Measurements from ENCODE around the gene SULT1B1. TPM values are rescaled to one million over a fixed set of nuclear protein-coding genes. Genes with fewer than 3 reads are reported as not detected.
"Not testable (repeated sequence)": the region's sequence is repeated elsewhere in the genome, so short reads cannot be mapped to it uniquely, and the experiment has no call there.

The SULT1B1 gene
- total RNA-seq, 1 donor from 2014 or later: not detected

DNA sequence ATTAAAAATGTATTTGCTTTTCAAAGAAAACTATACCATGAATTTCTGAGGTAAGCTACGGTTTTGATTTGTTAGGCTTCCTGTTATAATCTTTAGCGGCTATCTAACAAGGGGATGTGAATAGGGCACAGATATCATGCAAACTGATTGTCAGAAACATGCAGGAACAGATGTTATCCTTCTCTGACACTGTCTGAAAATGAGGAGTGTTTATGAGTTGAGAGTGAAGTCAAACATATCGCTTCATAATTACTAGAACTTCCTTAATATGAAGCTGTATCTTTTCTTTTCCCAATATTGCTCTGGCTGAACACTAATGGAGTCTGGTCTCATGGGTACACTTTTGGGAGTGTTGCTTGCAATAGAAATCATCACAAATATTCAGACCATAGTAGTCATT lies 16.3 kb upstream of the SULT1B1 start:
- Histone ChIP-seq H2AFZ (replicated peaks) (no peak overlapping the region), H4K20me1 (ENCODE audit: low read depth) (no peaks in the 10 kb centered on the region), H3K4me2 (no peak overlapping the region), H3K27me3 (no peaks in the 10 kb centered on the region), H3K4me1 (no peaks in the 10 kb centered on the region), H3K79me2 (ENCODE audit: low read depth) (no peaks in the 10 kb centered on the region), H3K36me3 (no peaks in the 10 kb centered on the region), H3F3A (ENCODE audit: low read depth) (no peaks in the 10 kb centered on the region), H3K4me3 (no peak overlapping the region), H3K27ac (no peak overlapping the region), H3K9ac (no peak overlapping the region), H3K9me3 (ENCODE audit: low read depth) (no peaks in the 10 kb centered on the region)
- Mint-ChIP-seq H3K27me3 (ENCODE audit: insufficient read depth, low read depth) (no peaks in the 10 kb centered on the region), H3K36me3 (no peaks in the 10 kb centered on the region), H3K4me1 (no peaks in the 10 kb centered on the region), H3K4me3 (no peak overlapping the region), H3K27ac (no peak overlapping the region), H3K9me3 (no peaks in the 10 kb centered on the region)
- TF ChIP-seq EZH2 (IDR thresholded peaks at IDR 0.05) (no peak), EZH2phosphoT487 (IDR thresholded peaks at IDR 0.05) (no peak)
- TF ChIP-seq, protein P1, sequence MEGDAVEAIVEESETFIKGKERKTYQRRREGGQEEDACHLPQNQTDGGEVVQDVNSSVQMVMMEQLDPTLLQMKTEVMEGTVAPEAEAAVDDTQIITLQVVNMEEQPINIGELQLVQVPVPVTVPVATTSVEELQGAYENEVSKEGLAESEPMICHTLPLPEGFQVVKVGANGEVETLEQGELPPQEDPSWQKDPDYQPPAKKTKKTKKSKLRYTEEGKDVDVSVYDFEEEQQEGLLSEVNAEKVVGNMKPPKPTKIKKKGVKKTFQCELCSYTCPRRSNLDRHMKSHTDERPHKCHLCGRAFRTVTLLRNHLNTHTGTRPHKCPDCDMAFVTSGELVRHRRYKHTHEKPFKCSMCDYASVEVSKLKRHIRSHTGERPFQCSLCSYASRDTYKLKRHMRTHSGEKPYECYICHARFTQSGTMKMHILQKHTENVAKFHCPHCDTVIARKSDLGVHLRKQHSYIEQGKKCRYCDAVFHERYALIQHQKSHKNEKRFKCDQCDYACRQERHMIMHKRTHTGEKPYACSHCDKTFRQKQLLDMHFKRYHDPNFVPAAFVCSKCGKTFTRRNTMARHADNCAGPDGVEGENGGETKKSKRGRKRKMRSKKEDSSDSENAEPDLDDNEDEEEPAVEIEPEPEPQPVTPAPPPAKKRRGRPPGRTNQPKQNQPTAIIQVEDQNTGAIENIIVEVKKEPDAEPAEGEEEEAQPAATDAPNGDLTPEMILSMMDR (IDR thresholded peaks at IDR 0.05): no peak
- no peak for DNase-seq (ENCODE audit: low spot score)

DNA sequence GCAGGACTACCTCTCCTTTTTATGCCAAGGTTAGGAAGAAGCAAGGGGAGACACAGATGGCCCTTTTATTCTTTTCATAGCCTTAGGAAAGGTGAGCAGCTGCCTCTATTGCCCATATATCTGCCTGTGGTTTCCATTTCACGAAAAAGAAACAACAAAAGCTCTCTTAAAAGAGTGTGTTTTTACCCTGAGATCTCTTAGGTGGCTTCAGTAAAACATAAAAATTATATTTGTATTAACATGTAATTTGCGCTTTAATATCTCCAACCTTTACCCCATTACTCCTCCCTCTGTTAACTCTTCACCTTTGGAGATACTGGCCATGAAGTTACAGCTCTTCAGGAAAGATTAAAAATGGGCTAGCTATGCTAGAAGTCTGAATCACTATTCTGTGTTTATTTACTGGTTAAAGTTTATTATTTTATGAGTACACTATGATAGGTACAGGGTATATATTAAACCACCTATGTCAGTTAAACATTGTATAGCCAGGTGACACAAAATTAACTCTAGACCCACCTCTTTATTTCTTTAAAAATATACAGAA lies 15.0 kb upstream of the SULT1B1 start:
- no peaks in the 10 kb centered on the region for H3K9me3 Mint-ChIP-seq
- H3K27ac Mint-ChIP-seq: no peak overlapping the region
- no peaks in the 10 kb centered on the region for H3K36me3 Mint-ChIP-seq
- Histone ChIP-seq H3K4me2 (no peak overlapping the region), H4K20me1 (ENCODE audit: low read depth) (no peaks in the 10 kb centered on the region), H3K9me3 (ENCODE audit: low read depth) (no peaks in the 10 kb centered on the region), H2AFZ (replicated peaks) (no peak overlapping the region), H3K4me1 (no peaks in the 10 kb centered on the region), H3K27me3 (no peaks in the 10 kb centered on the region), H3K79me2 (ENCODE audit: low read depth) (no peaks in the 10 kb centered on the region), H3K4me3 (no peak overlapping the region), H3K36me3 (no peaks in the 10 kb centered on the region), H3K27ac (no peak overlapping the region), H3F3A (ENCODE audit: low read depth) (no peaks in the 10 kb centered on the region), H3K9ac (no peak overlapping the region)
- H3K4me3 Mint-ChIP-seq: no peak overlapping the region
- H3K4me1 Mint-ChIP-seq: no peaks in the 10 kb centered on the region
- no peak for DNase-seq (ENCODE audit: low spot score)
- no peak for TF ChIP-seq EZH2phosphoT487 (IDR thresholded peaks at IDR 0.05)
- TF ChIP-seq, protein P1 (IDR thresholded peaks at IDR 0.05): no peak
- TF ChIP-seq EZH2 (IDR thresholded peaks at IDR 0.05): no peak
- H3K27me3 Mint-ChIP-seq (ENCODE audit: insufficient read depth, low read depth): no peaks in the 10 kb centered on the region

DNA sequence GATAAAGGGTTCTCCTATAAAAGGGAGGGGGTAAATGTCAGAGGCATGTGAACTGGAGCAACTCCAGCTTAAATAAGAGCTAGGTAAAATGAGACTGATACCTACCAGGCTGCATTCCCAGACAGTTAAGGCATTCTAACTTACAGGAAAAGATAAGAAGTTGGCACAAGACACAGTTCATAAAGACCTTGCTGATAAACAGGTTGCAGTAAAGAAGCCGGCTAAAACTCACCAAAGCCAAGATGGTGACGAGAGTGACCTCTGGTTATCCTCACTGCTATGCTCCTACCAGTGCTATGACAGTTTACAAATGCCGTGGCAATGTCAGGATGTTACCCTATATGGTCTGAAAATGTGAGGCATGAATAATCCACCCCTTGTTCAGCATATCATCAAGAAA lies 13.1 kb upstream of the SULT1B1 start:
- Histone ChIP-seq H3K27ac (no peak overlapping the region), H3K9ac (no peak overlapping the region), H3K4me1 (no peaks in the 10 kb centered on the region), H3K79me2 (ENCODE audit: low read depth) (no peaks in the 10 kb centered on the region), H3K9me3 (ENCODE audit: low read depth) (no peaks in the 10 kb centered on the region), H3K27me3 (no peaks in the 10 kb centered on the region), H2AFZ (replicated peaks) (no peak overlapping the region), H3F3A (ENCODE audit: low read depth) (no peaks in the 10 kb centered on the region), H3K4me3 (no peak overlapping the region), H4K20me1 (ENCODE audit: low read depth) (no peaks in the 10 kb centered on the region), H3K36me3 (no peaks in the 10 kb centered on the region), H3K4me2 (no peak overlapping the region)
- no peak for DNase-seq (ENCODE audit: low spot score)
- Mint-ChIP-seq H3K27ac (no peak overlapping the region), H3K36me3 (no peaks in the 10 kb centered on the region), H3K27me3 (ENCODE audit: insufficient read depth, low read depth) (peaks cover 6% of the 10 kb centered on the region), H3K9me3 (no peaks in the 10 kb centered on the region), H3K4me3 (no peak overlapping the region), H3K4me1 (no peaks in the 10 kb centered on the region)
- TF ChIP-seq, protein P1 (IDR thresholded peaks at IDR 0.05): no peak
- TF ChIP-seq EZH2 (IDR thresholded peaks at IDR 0.05) (no peak), EZH2phosphoT487 (IDR thresholded peaks at IDR 0.05) (no peak)

DNA sequence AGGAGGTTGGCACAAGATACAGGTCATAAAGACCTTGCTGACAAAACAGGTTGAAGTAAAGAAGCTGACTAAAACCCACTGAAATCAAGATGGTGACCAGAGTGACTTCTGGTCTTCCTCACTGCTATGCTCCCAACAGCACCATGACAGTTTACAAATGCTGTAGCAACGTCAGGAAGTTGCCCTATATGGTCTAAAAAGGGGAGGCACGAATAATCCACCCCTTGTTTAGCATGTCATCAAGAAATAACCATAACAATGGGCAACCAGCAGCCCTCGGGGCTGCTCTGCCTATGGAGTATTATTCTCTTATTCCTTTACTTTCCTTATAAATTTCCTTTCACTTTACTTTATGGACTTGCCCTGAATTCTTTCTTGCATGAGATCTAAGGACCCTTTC lies 8.1 kb upstream of the SULT1B1 start:
- H3K9me3 ChIP-seq (ENCODE audit: low read depth); H3K27me3 Mint-ChIP-seq (ENCODE audit: insufficient read depth, low read depth); H3K4me3 Mint-ChIP-seq; H3K9me3 Mint-ChIP-seq; H3K27ac ChIP-seq; H3K27me3 ChIP-seq; H3K4me3 ChIP-seq; H4K20me1 ChIP-seq (ENCODE audit: low read depth); H3K27ac Mint-ChIP-seq; H3K9ac ChIP-seq; H3F3A ChIP-seq (ENCODE audit: low read depth); H2AFZ ChIP-seq (replicated peaks); H3K79me2 ChIP-seq (ENCODE audit: low read depth); H3K4me2 ChIP-seq; H3K4me1 Mint-ChIP-seq; H3K36me3 ChIP-seq; H3K4me1 ChIP-seq; H3K36me3 Mint-ChIP-seq; DNase-seq (ENCODE audit: low spot score): not testable (repeated sequence)
